GM12878 (cell line): ENCODE data around the gene JMY. TPM values are rescaled to one million over a fixed set of nuclear protein-coding genes. Genes with fewer than 3 reads are reported as not detected.
A peak's percentile ranks its signal among the peaks of the same experiment; 100 is the strongest.

Experiments used
- ATAC-seq: fragments of 200-7000 bp; cut with Tn5 transposase; 3 replicates; pipeline ENCODE4 v1.9.1; 2020; ENCODE audit warnings: mild to moderate bottlenecking, moderate library complexity
- BruUV-seq: library from RNA; stranded (reverse); fragments of 400-500 nt; replicated peaks from 2 replicates; lab custom pipeline; 2021; lab: Mats Ljungman, UMichigan
- CTCF ChIA-PET: fragments of 300-600 bp; sonication (Branson Sonifier 250); formaldehyde crosslinking; extraction: SDS; loops from one replicate; lab custom pipeline; 2021; ENCODE audit warnings: inconsistent platforms; lab: Yijun Ruan, JAX
- POLR2A ChIA-PET: fragments of 350-600 bp; formaldehyde crosslinking; extraction: SDS; loops from one replicate; lab custom pipeline; 2021; ENCODE audit warnings: inconsistent platforms; lab: Charles Lee
- RAD21 ChIA-PET: fragments of 300-600 bp; sonication (Branson Sonifier 250); formaldehyde crosslinking; loops from one replicate; lab custom pipeline; 2023; ENCODE audit warnings: antibody characterized with exemption; ENCODE audit not compliant: unreplicated experiment; lab: Charles Lee
- SMC1A ChIA-PET: fragments of 300-600 bp; sonication (Branson Sonifier 250); formaldehyde crosslinking; loops from one replicate; lab custom pipeline; 2023; ENCODE audit not compliant: unreplicated experiment, uncharacterized antibody; lab: Charles Lee
- DNase-seq: peaks from one replicate; pipeline ENCODE4 v3.0.0-alpha.2; 2011; ENCODE audit warnings: low read depth, low spot score
- FAIRE-seq: peaks from 3 replicates; lab custom pipeline; 2011; peaks lifted over from hg19 to GRCh38; lab: Jason Lieb, UNC
- H2AFZ ChIP-seq: 2 replicates; pipeline ENCODE4 v1.6.0; 2011; ENCODE audit warnings: low read depth, low read length, control low read depth; ENCODE audit not compliant: control insufficient read depth
- H3K27ac ChIP-seq: 2 replicates; pipeline ENCODE4 v1.5.1; 2011; ENCODE audit warnings: control low read depth; ENCODE audit not compliant: control insufficient read depth, insufficient read depth
- H3K27me3 ChIP-seq, 2 experiments: replicated peaks in 1 of 2; 2 replicates each; pipeline versions ENCODE4 v1.6.0 to v1.6.1; 2011; ENCODE audit warnings: low read length in 1 of 2; ENCODE audit not compliant: control insufficient read depth in 2 of 2, insufficient read depth in 2 of 2
- H3K36me3 ChIP-seq, 2 experiments: 2 replicates each; pipeline ENCODE4 v1.5.1; 2011; ENCODE audit warnings: low read length in 1 of 2; ENCODE audit not compliant: control insufficient read depth in 2 of 2, insufficient read depth in 2 of 2
- H3K4me1 ChIP-seq: 2 replicates; pipeline ENCODE4 v1.6.1; 2011; ENCODE audit warnings: mild to moderate bottlenecking, low read length, moderate library complexity, mixed read lengths; ENCODE audit not compliant: control insufficient read depth, insufficient read depth
- H3K4me2 ChIP-seq: 2 replicates; pipeline ENCODE4 v1.6.0; 2011; ENCODE audit warnings: control low read depth; ENCODE audit not compliant: control insufficient read depth, insufficient read depth
- H3K4me3 ChIP-seq: fragments of 200-600 bp; sonication (generic); 2 replicates; pipeline ENCODE4 v1.5.1; 2016
- H3K79me2 ChIP-seq: 2 replicates; pipeline ENCODE4 v1.6.0; 2011; ENCODE audit warnings: low read length; ENCODE audit not compliant: control insufficient read depth, insufficient read depth
- H3K9ac ChIP-seq: 2 replicates; pipeline ENCODE4 v1.8.0; 2011; ENCODE audit warnings: low read length, control low read depth, mixed read lengths; ENCODE audit not compliant: control insufficient read depth, insufficient read depth
- H3K9me3 ChIP-seq: replicated peaks from 3 replicates; pipeline ENCODE4 v1.5.1; 2011; ENCODE audit warnings: mild to moderate bottlenecking, low read length; ENCODE audit not compliant: control insufficient read depth, insufficient read depth
- H4K20me1 ChIP-seq: 2 replicates; pipeline ENCODE4 v1.6.0; 2011; ENCODE audit not compliant: control insufficient read depth, insufficient read depth
- DPF2 ChIP-seq: fragments of 450-650 bp; IDR thresholded peaks from 2 replicates; pipeline ENCODE4 v1.6.1; 2017; ENCODE audit warnings: mild to moderate bottlenecking
- EP300 ChIP-seq, 2 experiments: fragments of 150-350 bp in 1 of 2; IDR thresholded peaks; 2 replicates each; pipeline ENCODE4 v1.6.1; 2011 to 2012; ENCODE audit warnings: low read depth in 2 of 2, low read length in 2 of 2, borderline replicate concordance in 1 of 2, improper control_type of control experiment in 1 of 2, inconsistent platforms in 1 of 2; ENCODE audit not compliant: control insufficient read depth in 1 of 2
- ETV6 ChIP-seq, 2 experiments: fragments of 450-650 bp in 1 of 2; IDR thresholded peaks in 1 of 2; conservative IDR thresholded peaks in 1 of 2; 2 replicates each; pipeline ENCODE4 v1.6.1; 2014; ENCODE audit warnings: antibody characterized with exemption in 1 of 2, borderline replicate concordance in 1 of 2, low read depth in 1 of 2, mild to moderate bottlenecking in 1 of 2, moderate library complexity in 1 of 2
- MTA2 ChIP-seq: fragments of 450-650 bp; IDR thresholded peaks from 2 replicates; pipeline ENCODE4 v1.6.1; 2016; ENCODE audit warnings: low read depth, mild to moderate bottlenecking, moderate library complexity
- MTA3 ChIP-seq: IDR thresholded peaks from 2 replicates; pipeline ENCODE4 v1.6.1; 2012; ENCODE audit warnings: low read length, inconsistent platforms, borderline replicate concordance
- NFYA ChIP-seq: IDR thresholded peaks from 2 replicates; pipeline ENCODE4 v1.6.1; 2011; ENCODE audit warnings: low read depth, mild to moderate bottlenecking, low read length, improper control_type of control experiment, borderline replicate concordance
- PAX5 ChIP-seq: IDR thresholded peaks from 2 replicates; pipeline ENCODE4 v1.6.1; 2011; ENCODE audit warnings: low read depth, low read length, borderline replicate concordance
- POU2F2 ChIP-seq: IDR thresholded peaks from 3 replicates; pipeline ENCODE4 v1.6.1; 2011; ENCODE audit warnings: low read depth, mild to moderate bottlenecking, low read length, borderline replicate concordance
- RUNX3 ChIP-seq: IDR thresholded peaks from 2 replicates; pipeline ENCODE4 v1.6.1; 2012; ENCODE audit warnings: low read length, inconsistent platforms
- SIX5 ChIP-seq: IDR thresholded peaks from 2 replicates; pipeline ENCODE4 v1.6.1; 2011; ENCODE audit warnings: mild to moderate bottlenecking, low read depth, low read length, moderate library complexity; ENCODE audit not compliant: severe bottlenecking
- SUZ12 ChIP-seq: fragments of 200-600 bp; sonication (generic); IDR thresholded peaks from one replicate; pipeline ENCODE4 v1.6.1; 2018; ENCODE audit warnings: antibody characterized with exemption, mild to moderate bottlenecking; ENCODE audit not compliant: unreplicated experiment
- ZNF24 ChIP-seq: fragments of 450-650 bp; IDR thresholded peaks from 2 replicates; pipeline ENCODE4 v1.6.1; 2017; ENCODE audit warnings: antibody characterized with exemption, mild to moderate bottlenecking
- WGBS: methylation state at CpG from one replicate; pipeline ENCODE4 v1.1.6; 2016; ENCODE audit warnings: low lambda C conversion rate; ENCODE audit not compliant: insufficient replicate concordance, insufficient coverage; ENCODE audit errors: missing lambda C conversion rate; 5-methylcytosine and 5-hydroxymethylcytosine counted together
- in situ Hi-C: fragments of 300-500 bp; cut with MboI; formaldehyde crosslinking; loops from 9 replicates; pipeline ENCODE4 v1.14.3; 2018; ENCODE audit warnings: mixed read lengths
- intact Hi-C: fragments of 100-400 bp; cut with micrococcal nuclease; formaldehyde crosslinking; loops from one replicate; pipeline ENCODE4 v1.14.2; 2022; ENCODE audit not compliant: unreplicated experiment
- polyA plus RNA-seq, 11 experiments: library from polyadenylated mRNA; depleted of rRNA in 4 of 11; unstranded in 6 of 11; stranded (reverse) in 5 of 11; fragments of >200 nt; fragmentation: Nextera tagmentation in 4 of 11; fragmentation: Illumina TruSeq in 1 of 11; extraction: Ambion mirVana in 4 of 11; extraction: Trizol in 1 of 11; gene quantifications; 1 replicate in 1 of 11; 2 replicates in 10 of 11; pipeline versions ENCODE4 v1.2.1 to v1.2.3, GENCODE V29; 2011 to 2016; ENCODE audit warnings: inconsistent platforms in 2 of 11, missing spikeins in 2 of 11, low read depth in 1 of 11
- total RNA-seq, 4 experiments: library from RNA; depleted of rRNA in 3 of 4; stranded (reverse); fragments of >200 nt in 3 of 4; fragmentation: Illumina TruSeq in 1 of 4; extraction: Trizol in 1 of 4; gene quantifications; 2 replicates each; pipeline versions ENCODE4 v1.2.1 to v1.2.3, GENCODE V29; 2013 to 2021

Gene JMY
- total and polyA plus RNA-seq, 10 of the 15 experiments (the other 5 are each of a cell fraction or from before 2014, with no cell fraction given): 0.63 to 4.8 (median 2.4) TPM

- H3K9ac ChIP-seq: no peak overlapping the region
- H3K27me3 ChIP-seq: no peaks in the 10 kb centered on the region
- peaks cover 22% of the 10 kb centered on the region for H3K4me1 ChIP-seq
- ATAC-seq (no peak), DNase-seq (no peak), FAIRE-seq (no peak)
- POLR2A ChIA-PET: no interaction called here
- H3K4me3 ChIP-seq: no peak overlapping the region
- CTCF ChIA-PET: no interaction called here
- intact Hi-C loops: no loop called here
- H2AFZ ChIP-seq: no peak overlapping the region
- H3K36me3 ChIP-seq: no peaks in the 10 kb centered on the region
- no peaks in the 10 kb centered on the region for H3K9me3 ChIP-seq
- TF ChIP-seq MTA3 (no peak), SIX5 (no peak), POU2F2 (no peak)
- H4K20me1 ChIP-seq: no peaks in the 10 kb centered on the region
- H3K27ac ChIP-seq: no peak overlapping the region
- SMC1A ChIA-PET: no interaction called here
- in situ Hi-C loops: no loop called here
- H3K79me2 ChIP-seq: no peaks in the 10 kb centered on the region
- 97% methylated on average over 4 of the region's 4 CpGs for WGBS
- no TSS peak for BruUV-seq
- RAD21 ChIA-PET: no interaction called here
- H3K4me2 ChIP-seq: no peak overlapping the region
Measured at GRCh38 chr5:79227484-79228025, 8.4 kb upstream of the JMY start.

GRCh38 chr5:79229357-79230174 is 6.4 kb upstream of the JMY start:
- no peak for FAIRE-seq
- no peaks in the 10 kb centered on the region for H3K79me2 ChIP-seq
- peak; percentile 69 for DNase-seq
- ChIA-PET CTCF (no interaction called here), POLR2A (interaction anchor here (1.0 to 1.2 kb wide), 2 partner anchors 9 to 97 kb away, joined by 3 to 4 read pairs; no protein-coding TSS in a partner anchor), RAD21 (interaction anchor here (1.3 kb wide), 1 partner anchor 11 kb away, joined by 4 read pairs; no protein-coding TSS in a partner anchor), SMC1A (no interaction called here)
- H3K4me2 ChIP-seq: peak overlapping the region; percentile 22; the same call in 1 of the 2 replicates
- H3K27ac ChIP-seq: peak overlapping the region; percentile 79
- TSS peak; percentile 43 for BruUV-seq
- peak overlapping the region; percentile 6 for H2AFZ ChIP-seq
- H3K27me3 ChIP-seq: no peaks in the 10 kb centered on the region
- H3K9ac ChIP-seq: no peak overlapping the region
- H3K36me3 ChIP-seq: no peaks in the 10 kb centered on the region
- H3K4me3 ChIP-seq: no peak overlapping the region
- H4K20me1 ChIP-seq: no peaks in the 10 kb centered on the region
- H3K9me3 ChIP-seq: no peaks in the 10 kb centered on the region
- peaks cover 22% of the 10 kb centered on the region for H3K4me1 ChIP-seq
- ATAC-seq: peak; percentile 92
- intact Hi-C loops (no loop called here), in situ Hi-C loops (no loop called here)
- 14% methylated on average over 10 of the region's 10 CpGs for WGBS
- TF ChIP-seq RUNX3: peak; percentile 98
- TF ChIP-seq MTA2: peak; percentile 71; the same call in 1 of the 2 replicates
- no peak; the same call in 1 of the 2 replicates for TF ChIP-seq ZNF24
- peak; percentile 72; the same call in 1 of the 2 replicates for TF ChIP-seq PAX5
- no peak; the same call in 1 of the 2 replicates for TF ChIP-seq DPF2
- TF ChIP-seq EP300 (IDR thresholded peaks at IDR 0.05; ENCODE audit: borderline replicate concordance in 1 of 2, control insufficient read depth in 1 of 2, low read depth in 2 of 2, low read length in 2 of 2): peak; percentile 80 to 82; a peak in 3 of 4 replicates
- TF ChIP-seq NFYA: no peak
- TF ChIP-seq SUZ12: no peak
- TF ChIP-seq ETV6 (conservative IDR thresholded peaks at IDR 0.05 in 1 of 2, IDR thresholded peaks at IDR 0.05 in 1 of 2; ENCODE audit: borderline replicate concordance in 1 of 2, low read depth in 1 of 2): peak in 1 of 2 experiments; percentile 14; a peak in 1 of 4 replicates
